ENCODE data around the gene SPOP.

DNA sequence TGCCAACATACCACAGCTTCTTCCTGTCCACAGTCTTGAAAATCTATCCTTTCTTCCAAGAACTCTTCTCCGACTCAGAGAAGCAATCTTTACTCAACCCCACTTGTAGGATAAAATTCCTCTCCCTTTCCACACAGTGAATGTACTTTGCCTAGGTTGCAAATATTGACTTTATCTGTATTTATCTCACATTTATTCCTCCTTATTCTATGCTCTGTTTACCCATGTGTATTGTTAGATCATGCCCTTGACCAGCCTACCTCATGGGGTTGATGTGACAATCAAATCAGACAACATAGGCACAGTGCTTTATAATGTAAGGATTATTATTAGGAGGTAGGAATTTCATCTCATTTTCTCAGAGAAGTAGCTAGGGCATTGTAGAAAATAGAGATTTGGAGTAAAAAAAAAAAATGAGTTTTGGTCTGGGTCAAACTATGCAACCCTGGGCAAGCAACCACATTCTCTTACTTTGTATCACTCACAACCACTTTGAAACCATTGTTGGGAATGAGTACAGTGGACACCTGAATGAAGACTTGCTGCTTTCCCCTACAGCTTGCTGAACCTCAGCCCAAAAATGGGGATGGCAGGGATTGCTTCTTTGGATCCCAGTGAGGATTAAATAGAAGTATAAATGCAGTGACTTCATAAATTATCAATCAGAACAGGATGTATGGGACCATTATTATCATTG, 38.9 kb upstream of the SPOP start:
- TF ChIP-seq, protein P1, sequence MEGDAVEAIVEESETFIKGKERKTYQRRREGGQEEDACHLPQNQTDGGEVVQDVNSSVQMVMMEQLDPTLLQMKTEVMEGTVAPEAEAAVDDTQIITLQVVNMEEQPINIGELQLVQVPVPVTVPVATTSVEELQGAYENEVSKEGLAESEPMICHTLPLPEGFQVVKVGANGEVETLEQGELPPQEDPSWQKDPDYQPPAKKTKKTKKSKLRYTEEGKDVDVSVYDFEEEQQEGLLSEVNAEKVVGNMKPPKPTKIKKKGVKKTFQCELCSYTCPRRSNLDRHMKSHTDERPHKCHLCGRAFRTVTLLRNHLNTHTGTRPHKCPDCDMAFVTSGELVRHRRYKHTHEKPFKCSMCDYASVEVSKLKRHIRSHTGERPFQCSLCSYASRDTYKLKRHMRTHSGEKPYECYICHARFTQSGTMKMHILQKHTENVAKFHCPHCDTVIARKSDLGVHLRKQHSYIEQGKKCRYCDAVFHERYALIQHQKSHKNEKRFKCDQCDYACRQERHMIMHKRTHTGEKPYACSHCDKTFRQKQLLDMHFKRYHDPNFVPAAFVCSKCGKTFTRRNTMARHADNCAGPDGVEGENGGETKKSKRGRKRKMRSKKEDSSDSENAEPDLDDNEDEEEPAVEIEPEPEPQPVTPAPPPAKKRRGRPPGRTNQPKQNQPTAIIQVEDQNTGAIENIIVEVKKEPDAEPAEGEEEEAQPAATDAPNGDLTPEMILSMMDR (IDR thresholded peaks at IDR 0.05 in 4 of 5, conservative IDR thresholded peaks at IDR 0.05 in 1 of 5) = no peak
- TF ChIP-seq POLR2A (IDR thresholded peaks at IDR 0.05) = no peak

All from gastrocnemius medialis (tissue), 4 donors.